Measurements from ENCODE around the gene ANKUB1. TPM values are rescaled to one million over a fixed set of nuclear protein-coding genes. Genes with fewer than 3 reads are reported as not detected.

ANKUB1 gene
- total RNA-seq (2011; cell fraction: chromatin; rRNA removed; ENCODE audit: low replicate concordance) = not detected in 2 replicates
- total RNA-seq (2011; cell fraction: nucleolus; rRNA removed) = not detected in 2 replicates
- total RNA-seq (2011; cell fraction: nucleoplasm; rRNA removed) = not detected in 2 replicates
- not detected in 2 replicates for total RNA-seq (2014; rRNA removed)
- total RNA-seq (2014; rRNA removed; fragmentation: Illumina TruSeq; extraction: Trizol) = not detected in 2 replicates
- total RNA-seq (2015; rRNA removed; fragmentation: Illumina TruSeq; extraction: Trizol) = not detected in 2 replicates
- not detected in 2 replicates for total RNA-seq (2021)
- not detected in 2 replicates for polyA plus RNA-seq (2011; rRNA removed)
- 0.12 TPM in 1 of 2 replicates, not detected in the other for polyA plus RNA-seq (2011; cell fraction: cytosol; rRNA removed)
- not detected in 2 replicates for polyA plus RNA-seq (2011; cell fraction: nucleus; rRNA removed)
- not detected in 2 replicates for polyA plus RNA-seq (2012)
- not detected in 2 replicates for polyA plus RNA-seq (2014; fragmentation: Illumina TruSeq; extraction: Trizol)
- not detected for polyA plus RNA-seq (2014; fragmentation: Nextera tagmentation; extraction: Ambion mirVana)
- polyA plus RNA-seq (2014; rRNA removed) = not detected in 2 replicates
- 0.27 TPM in 1 of 2 replicates, not detected in the other for polyA minus RNA-seq (2011; rRNA and poly(A)+ RNA removed)
- not detected in 2 replicates for polyA minus RNA-seq (2011; cell fraction: cytosol; rRNA and poly(A)+ RNA removed)
- not detected in 2 replicates for polyA minus RNA-seq (2011; cell fraction: nucleus; rRNA and poly(A)+ RNA removed)
- not detected for Bru-seq, nascent RNA
- percentile 3 among the genes with signal in this experiment for BruChase-seq, experiment 1, labeled RNA remaining after a 2-hour chase
- not detected for BruChase-seq, experiment 2, labeled RNA remaining after a 6-hour chase
- long read RNA-seq, experiment 1, partial matches to known transcripts = 0 of 3 reads
- long read RNA-seq, experiment 1, other reads (novel, unspliced or antisense) = 3 of 3 reads
- long read RNA-seq, experiment 2, partial matches to known transcripts = 0 of 2 reads
- long read RNA-seq, experiment 2, other reads (novel, unspliced or antisense) = 2 of 2 reads
- long read RNA-seq, experiment 3 = 0 reads

GRCh38 chr3:149792452-149793270 is at the start of gene ANKUB1:
TSS of gene ANKUB1 (minus strand) at chr3:149792554. CDS start at chr3:149792366, 188 bp downstream.
- H3K79me2 ChIP-seq (ENCODE audit: control insufficient read depth, insufficient read depth, low read length) = no peaks in the 10 kb centered on the region
- H3K36me3 ChIP-seq (ENCODE audit: control insufficient read depth, insufficient read depth, low read length) = no peaks in the 10 kb centered on the region
- intact Hi-C loops (cut with micrococcal nuclease) (no loop called here), in situ Hi-C loops (cut with MboI) (no loop called here)
- H3K4me1 ChIP-seq (replicated peaks in 1 of 2; ENCODE audit: control insufficient read depth in 2 of 2, insufficient read depth in 2 of 2, low read length in 2 of 2) = no peaks in the 10 kb centered on the region
- ChIA-PET CTCF (ENCODE audit: low intra/inter-chr PET ratio) (no interaction called here), POLR2A (interaction anchor here (0.8 to 1.3 kb wide), 2 partner anchors 15 to 413 kb away, joined by 3 to 5 read pairs; no protein-coding TSS in a partner anchor)
- no TSS peak for BruUV-seq (replicated peaks)
- H3K4me3 ChIP-seq = no peak within 1 kb of the TSS
- no peak within 1 kb of the TSS for H3K9ac ChIP-seq (ENCODE audit: insufficient read depth in 1 of 2, low read depth in 2 of 2, low read length in 2 of 2)
- no peaks in the 10 kb centered on the region for H3K9me3 ChIP-seq (replicated peaks; ENCODE audit: control insufficient read depth, insufficient read depth, low read depth, low read length)
- no peaks in the 10 kb centered on the region for H4K20me1 ChIP-seq (replicated peaks; ENCODE audit: control insufficient read depth, insufficient read depth, low read length)
- FAIRE-seq = peak; percentile 42
- 0% methylated on average over 4 of the region's 4 CpGs for WGBS (ENCODE audit: insufficient coverage, low coverage, missing lambda C conversion rate)
- DNase-seq (ENCODE audit: extremely low read depth in 1 of 4, low spot score in 3 of 4) = no peak
- no peak within 1 kb of the TSS for H3K4me2 ChIP-seq (ENCODE audit: insufficient read depth, low read length)
- H3K9me1 ChIP-seq (ENCODE audit: control insufficient read depth, insufficient read depth, low read length) = no peaks in the 10 kb centered on the region
- no peak within 1 kb of the TSS for H2AFZ ChIP-seq (ENCODE audit: low read depth, low read length)
- peaks cover 0 to 4% of the 10 kb centered on the region in 2 experiments; a peak in 1 of 5 replicates for H3K27me3 ChIP-seq (ENCODE audit: control insufficient read depth in 2 of 2, insufficient read depth in 2 of 2, low read length in 2 of 2)
- ATAC-seq = no peak
- H3K27ac ChIP-seq (ENCODE audit: extremely low read depth, low read depth, low read length) = no peak within 1 kb of the TSS
- TF ChIP-seq ZNF134 (CRISPR knock-in tag; conservative IDR thresholded peaks at IDR 0.05) (no peak), RBM25 (IDR thresholded peaks at IDR 0.05; ENCODE audit: low read depth, low read length, severe bottlenecking) (no peak), SMAD3 (CRISPR knock-in tag; conservative IDR thresholded peaks at IDR 0.05) (no peak), ZNF280A (IDR thresholded peaks at IDR 0.05; ENCODE audit: low read depth, partially characterized antibody) (no peak), ETS2 (tag; IDR thresholded peaks at IDR 0.05; ENCODE audit: borderline replicate concordance, poor library complexity, severe bottlenecking) (no peak), ZNF696 (CRISPR knock-in tag; conservative IDR thresholded peaks at IDR 0.05) (no peak), ELK1 (CRISPR knock-in tag; IDR thresholded peaks at IDR 0.05) (no peak), RAD51 (IDR thresholded peaks at IDR 0.05; ENCODE audit: borderline replicate concordance, low read depth) (no peak)
